Measurements from ENCODE around the gene KIF1A.

Gene KIF1A

GRCh38 chr2:240833724-240834285 is 13.8 kb upstream of the KIF1A start:
- no peak for TF ChIP-seq CTCF (IDR thresholded peaks at IDR 0.05; ENCODE audit: control insufficient read depth, insufficient read depth, low read depth, low read length, missing control alignments)
- no peak overlapping the region for H3K4me3 ChIP-seq (ENCODE audit: control insufficient read depth, low read depth, low read length)
- no peak for DNase-seq (ENCODE audit: low read depth)

DNA sequence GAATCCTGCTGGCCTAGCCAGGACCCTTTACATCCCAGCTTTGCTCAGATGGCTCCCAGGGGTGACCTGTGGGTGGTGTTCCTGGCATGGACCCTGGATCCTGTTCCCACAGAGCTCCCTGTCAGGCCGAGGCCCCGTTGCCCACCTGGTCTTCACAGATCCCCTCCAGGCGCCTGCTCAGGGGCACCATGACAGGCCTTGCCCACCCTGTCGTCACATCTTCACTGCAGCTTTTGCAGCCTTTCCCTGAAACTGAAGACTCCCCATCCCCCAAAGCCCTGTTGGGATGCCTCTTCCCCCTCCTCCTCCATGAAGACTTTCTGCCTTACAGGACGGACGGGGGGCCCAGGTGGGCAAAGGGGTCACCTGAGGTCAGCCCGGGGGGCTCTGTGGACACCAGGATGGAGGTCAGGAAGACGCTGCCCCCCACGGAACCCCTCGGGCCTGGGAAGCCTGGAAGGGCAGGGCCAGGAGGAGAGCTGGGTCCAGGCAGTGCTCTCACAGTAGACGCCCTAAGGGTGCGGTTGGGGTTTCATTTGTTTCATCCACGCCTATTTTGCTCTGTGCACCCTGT is 13.0 kb upstream of the KIF1A start:
- DNase-seq (ENCODE audit: low read depth), result no peak
- no peak overlapping the region for H3K4me3 ChIP-seq (ENCODE audit: control insufficient read depth, low read depth, low read length)
- no peak for TF ChIP-seq CTCF (IDR thresholded peaks at IDR 0.05; ENCODE audit: control insufficient read depth, insufficient read depth, low read depth, low read length, missing control alignments)

DNA sequence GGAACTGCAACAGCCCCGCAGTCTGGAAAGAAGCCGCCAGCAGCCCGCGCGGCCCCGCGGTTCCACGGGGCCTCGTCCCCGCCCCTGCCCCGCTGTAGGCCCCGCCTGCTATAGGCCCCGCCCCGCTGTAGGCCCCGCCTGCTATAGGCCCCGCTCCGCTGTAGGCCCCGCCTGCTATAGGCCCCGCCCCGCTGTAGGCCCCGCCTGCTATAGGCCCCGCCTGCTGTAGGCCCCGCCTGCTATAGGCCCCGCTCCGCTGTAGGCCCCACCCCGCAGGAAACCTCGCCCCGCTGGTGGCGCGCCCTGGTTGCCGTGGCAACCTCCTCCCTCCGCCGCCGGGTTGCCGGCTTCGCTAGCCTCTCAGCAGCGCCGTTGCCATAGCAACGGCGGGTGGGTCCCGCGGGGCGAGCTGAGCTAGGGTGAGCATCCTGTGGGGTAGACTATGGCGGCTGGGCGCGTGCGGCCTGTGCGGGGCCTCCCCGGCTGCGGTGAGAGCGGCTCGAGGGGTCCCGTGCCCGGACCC is 12.2 kb upstream of the KIF1A start:
- H3K4me3 ChIP-seq (ENCODE audit: control insufficient read depth, low read depth, low read length), result no peak overlapping the region
- DNase-seq (ENCODE audit: low read depth), result no peak
- no peak for TF ChIP-seq CTCF (IDR thresholded peaks at IDR 0.05; ENCODE audit: control insufficient read depth, insufficient read depth, low read depth, low read length, missing control alignments)

GRCh38 chr2:240831594-240832204 is 11.7 kb upstream of the KIF1A start:
- no peak for TF ChIP-seq CTCF (IDR thresholded peaks at IDR 0.05; ENCODE audit: control insufficient read depth, insufficient read depth, low read depth, low read length, missing control alignments)
- no peak for DNase-seq (ENCODE audit: low read depth)
- H3K4me3 ChIP-seq (ENCODE audit: control insufficient read depth, low read depth, low read length), result no peak overlapping the region

DNA sequence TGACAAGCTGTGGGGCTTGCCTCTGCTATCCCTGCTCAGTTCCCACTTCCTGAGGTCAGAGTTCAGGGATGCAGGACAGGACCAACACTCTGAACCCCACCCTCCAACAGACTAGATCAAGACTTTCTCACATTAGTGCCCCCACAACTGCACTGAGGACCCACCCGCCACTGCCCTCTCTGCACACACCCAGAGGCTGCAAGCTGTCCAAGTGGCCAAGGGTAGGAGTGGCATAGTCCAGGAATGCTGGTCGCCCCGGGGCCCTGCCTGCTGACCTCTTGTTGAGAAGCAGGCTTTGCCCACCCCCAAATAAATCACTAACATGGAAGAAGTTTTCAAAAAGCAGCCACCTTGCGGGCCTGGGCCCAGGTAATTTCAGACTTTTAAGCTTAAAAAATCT is 5.5 kb upstream of the KIF1A start:
- no peak for DNase-seq (ENCODE audit: low read depth)
- no peak overlapping the region for H3K4me3 ChIP-seq (ENCODE audit: control insufficient read depth, low read depth, low read length)
- no peak for TF ChIP-seq CTCF (IDR thresholded peaks at IDR 0.05; ENCODE audit: control insufficient read depth, insufficient read depth, low read depth, low read length, missing control alignments)

GRCh38 chr2:240823449-240824336 is 3.7 kb upstream of the KIF1A start:
- TF ChIP-seq CTCF (IDR thresholded peaks at IDR 0.05; ENCODE audit: control insufficient read depth, insufficient read depth, low read depth, low read length, missing control alignments), result no peak
- no peak for DNase-seq (ENCODE audit: low read depth)
- no peak overlapping the region for H3K4me3 ChIP-seq (ENCODE audit: control insufficient read depth, low read depth, low read length)

Measured in AG09309 (cell line).